Brain microvascular endothelial cell (primary cell): ENCODE data around the gene HACD2.

Experiments
- DNase-seq: peaks from one replicate; pipeline ENCODE4 v3.0.0-alpha.2; 2020
- H3K27ac ChIP-seq: fragments of 250-450 bp; sonication (Bioruptor Pico); 2 replicates; pipeline ENCODE4 v1.5.1; 2020; ENCODE audit warnings: mild to moderate bottlenecking, moderate library complexity
- H3K27me3 ChIP-seq: fragments of 250-450 bp; sonication (Bioruptor Pico); replicated peaks from 2 replicates; pipeline ENCODE4 v1.5.1; 2020; ENCODE audit warnings: mild to moderate bottlenecking
- H3K36me3 ChIP-seq: fragments of 250-450 bp; sonication (Bioruptor Pico); replicated peaks from 2 replicates; pipeline ENCODE4 v1.5.1; 2020; ENCODE audit warnings: mild to moderate bottlenecking
- H3K4me3 ChIP-seq: 2 replicates; pipeline ENCODE4 v1.5.1; 2011; ENCODE audit warnings: low read depth, mild to moderate bottlenecking, control low read depth, low read length, moderate library complexity
- CTCF ChIP-seq: IDR thresholded peaks from 2 replicates; pipeline ENCODE4 v1.5.1; 2011; ENCODE audit warnings: low read depth, mild to moderate bottlenecking, moderate library complexity, low read length, control low read depth, inconsistent platforms; ENCODE audit errors: missing control alignments
- in situ Hi-C: cut with HindIII; loops from 2 replicates; pipeline ENCODE4 v1.10.0; 2017; ENCODE audit warnings: low sequenced_read_pairs, low pct_ligation_motif_present

Gene HACD2

GRCh38 chr3:123571973-123572365, 12.9 kb downstream of the HACD2 start:
- Histone ChIP-seq H3K27ac (no peak overlapping the region), H3K36me3 (no peaks in the 10 kb centered on the region), H3K4me3 (no peak overlapping the region), H3K27me3 (no peaks in the 10 kb centered on the region)
- in situ Hi-C loops, result no loop called here
- TF ChIP-seq CTCF, result no peak
- no peak for DNase-seq

GRCh38 chr3:123571264-123571972, 13.4 kb downstream of the HACD2 start:
- DNase-seq, result no peak
- H3K27me3 ChIP-seq, result no peaks in the 10 kb centered on the region

GRCh38 chr3:123568875-123569274, 16.0 kb downstream of the HACD2 start:
- in situ Hi-C loops, result no loop called here
- Histone ChIP-seq H3K27me3 (no peaks in the 10 kb centered on the region), H3K4me3 (no peak overlapping the region), H3K36me3 (no peaks in the 10 kb centered on the region), H3K27ac (no peak overlapping the region)
- no peak for DNase-seq
- no peak for TF ChIP-seq CTCF

More at GRCh38 chr3:123571264-123571972, 13.4 kb downstream of the HACD2 start:
- no peak for TF ChIP-seq CTCF
- H3K36me3 ChIP-seq, result no peaks in the 10 kb centered on the region
- H3K4me3 ChIP-seq, result no peak overlapping the region
- in situ Hi-C loops, result no loop called here
- no peak overlapping the region for H3K27ac ChIP-seq

GRCh38 chr3:123568034-123568433, 16.8 kb downstream of the HACD2 start:
- no peak for DNase-seq
- Histone ChIP-seq H3K36me3 (no peaks in the 10 kb centered on the region), H3K27me3 (no peaks in the 10 kb centered on the region), H3K27ac (no peak overlapping the region), H3K4me3 (no peak overlapping the region)
- TF ChIP-seq CTCF, result no peak
- in situ Hi-C loops, result no loop called here

GRCh38 chr3:123564056-123564455, 20.8 kb downstream of the HACD2 start:
- H3K27ac ChIP-seq, result no peak overlapping the region
- in situ Hi-C loops, result no loop called here
- H3K36me3 ChIP-seq, result no peaks in the 10 kb centered on the region
- H3K27me3 ChIP-seq, result no peaks in the 10 kb centered on the region
- no peak for TF ChIP-seq CTCF
- no peak overlapping the region for H3K4me3 ChIP-seq
- no peak for DNase-seq

GRCh38 chr3:123562547-123562946, 22.3 kb downstream of the HACD2 start:
- DNase-seq, result no peak
- no peak for TF ChIP-seq CTCF

More at GRCh38 chr3:123562547-123562946, 22.3 kb downstream of the HACD2 start:
- in situ Hi-C loops, result no loop called here
- Histone ChIP-seq H3K27me3 (no peaks in the 10 kb centered on the region), H3K36me3 (no peaks in the 10 kb centered on the region), H3K27ac (no peak overlapping the region), H3K4me3 (no peak overlapping the region)
